ENCODE results near the gene OR10K2.

Gene OR10K2

GRCh38 chr1:158400871-158401270 is 25.2 kb downstream of the OR10K2 start:
- H3K27ac ChIP-seq = no peak overlapping the region
- no peak for DNase-seq (ENCODE audit: low spot score)
- POLR2A ChIA-PET (ENCODE audit: low non-redundant PET) = no interaction called here
- TF ChIP-seq CTCF (conservative IDR thresholded peaks at IDR 0.05; ENCODE audit: low read depth) = no peak
- CTCF ChIA-PET = no interaction called here

GRCh38 chr1:158398818-158399514 is 27.1 kb downstream of the OR10K2 start, which contains the start of gene OR10T2:
TSS of gene OR10T2 (minus strand) at chr1:158399466. CDS start at chr1:158399466, 0 bp downstream.
- CTCF ChIA-PET = no interaction called here
- POLR2A ChIA-PET (ENCODE audit: low non-redundant PET) = no interaction called here
- no peak for TF ChIP-seq CTCF (conservative IDR thresholded peaks at IDR 0.05; ENCODE audit: low read depth)
- DNase-seq (ENCODE audit: low spot score) = no peak
- no peak within 1 kb of the TSS for H3K27ac ChIP-seq

- no peak for TF ChIP-seq CTCF (conservative IDR thresholded peaks at IDR 0.05; ENCODE audit: low read depth)
- H3K27ac ChIP-seq = no peak overlapping the region
- CTCF ChIA-PET = no interaction called here
- no peak for DNase-seq (ENCODE audit: low spot score)
- POLR2A ChIA-PET (ENCODE audit: low non-redundant PET) = no interaction called here
Observed at GRCh38 chr1:158396646-158397045, 29.4 kb downstream of the OR10K2 start.

- CTCF ChIA-PET = no interaction called here
- no peak for TF ChIP-seq CTCF (conservative IDR thresholded peaks at IDR 0.05; ENCODE audit: low read depth)
- DNase-seq (ENCODE audit: low spot score) = no peak
- POLR2A ChIA-PET (ENCODE audit: low non-redundant PET) = no interaction called here
- no peak overlapping the region for H3K27ac ChIP-seq
Observed at GRCh38 chr1:158393476-158393875, 32.6 kb downstream of the OR10K2 start.

- CTCF ChIA-PET = no interaction called here
- POLR2A ChIA-PET (ENCODE audit: low non-redundant PET) = no interaction called here
- no peak overlapping the region for H3K27ac ChIP-seq
- no peak for TF ChIP-seq CTCF (conservative IDR thresholded peaks at IDR 0.05; ENCODE audit: low read depth)
- DNase-seq (ENCODE audit: low spot score) = no peak
Observed at GRCh38 chr1:158391099-158391498, 34.9 kb downstream of the OR10K2 start.

- ChIA-PET POLR2A (ENCODE audit: low non-redundant PET) (no interaction called here), CTCF (no interaction called here)
- no peak overlapping the region for H3K27ac ChIP-seq
- no peak for TF ChIP-seq CTCF (conservative IDR thresholded peaks at IDR 0.05; ENCODE audit: low read depth)
- DNase-seq (ENCODE audit: low spot score) = no peak
Observed at GRCh38 chr1:158390331-158390730, 35.7 kb downstream of the OR10K2 start.

Data from RWPE1 (cell line).